GF-D8 (cell line): ENCODE results near the gene PAX1.

ENCODE experiments used
- DNase-seq: peaks from one replicate; lab custom pipeline; 2025; lab: John Stamatoyannopoulos, UW

The PAX1 gene

DNA sequence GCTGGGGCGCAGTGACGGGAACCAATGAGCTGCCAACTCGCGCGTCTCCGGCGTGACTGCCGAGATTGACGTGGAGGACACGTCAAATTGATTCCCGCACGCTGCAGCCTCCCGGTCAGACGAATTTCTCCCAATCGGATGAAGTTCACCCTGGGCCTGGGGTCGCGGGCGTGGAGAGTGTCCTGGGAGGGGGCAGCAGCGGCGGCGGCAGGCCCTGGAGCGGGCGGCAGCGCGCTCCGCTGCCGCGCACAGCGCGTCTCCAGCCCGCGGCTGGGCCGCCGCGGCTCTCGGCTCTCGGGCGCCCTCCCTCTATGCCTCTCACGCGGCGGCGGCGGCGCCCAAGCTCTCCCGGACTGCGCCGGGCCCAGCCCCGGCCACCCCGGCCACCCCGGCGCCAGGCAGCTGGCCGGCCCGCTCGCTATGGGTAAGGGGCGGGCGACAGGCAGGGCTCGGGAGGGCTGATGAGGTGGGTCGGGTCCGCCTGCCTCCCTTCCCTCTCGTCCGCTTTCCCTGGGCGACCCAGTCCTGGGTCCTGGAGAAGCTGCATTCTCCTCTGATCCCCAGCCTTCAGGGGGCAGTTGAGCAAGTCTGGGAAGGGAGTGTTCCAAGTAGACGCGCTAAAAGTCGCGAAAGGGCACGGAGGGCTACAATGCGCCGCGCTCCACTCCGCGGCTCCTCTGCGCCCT is at the start of gene PAX1:
Gene PAX1 (plus strand): TSS at position 90 of the 686 bp plus-strand sequence. CDS start 49 bp downstream, at position 139.
- DNase-seq, result no peak

DNA sequence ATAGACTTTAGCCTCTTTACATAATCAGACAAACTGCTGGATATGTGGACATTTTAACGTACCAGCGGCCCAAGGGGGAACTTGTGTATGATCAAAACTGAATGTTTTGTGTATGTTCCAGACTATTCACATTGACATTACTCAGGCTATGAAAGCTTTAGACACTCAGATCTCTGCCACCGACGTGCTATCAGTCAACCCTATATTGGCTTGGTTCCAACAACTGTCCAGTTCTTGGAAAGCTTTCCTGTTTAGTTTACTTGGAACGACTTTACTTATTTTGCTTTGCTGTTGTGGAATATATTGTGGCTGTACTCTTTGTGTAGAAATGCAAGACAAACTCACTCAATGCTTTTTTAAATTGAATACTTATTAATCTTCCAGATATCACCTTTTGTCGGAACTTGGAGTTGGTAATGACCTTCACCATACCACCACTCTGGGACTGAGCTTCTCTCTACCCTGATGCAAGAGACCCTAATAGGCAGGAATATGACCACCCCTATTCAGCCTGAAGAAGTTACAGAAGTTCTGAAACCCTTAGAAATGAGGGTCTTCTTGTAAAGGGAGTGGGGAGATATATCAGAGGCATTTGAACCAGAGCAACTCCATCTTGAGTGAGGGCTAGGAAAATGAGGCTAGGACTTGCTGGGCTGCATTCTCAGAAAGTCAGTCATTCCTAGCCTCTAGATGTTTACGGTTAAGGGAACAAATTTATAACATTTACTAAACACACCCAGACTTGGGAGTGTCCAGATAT is 49.0 kb upstream of the PAX1 start:
- no peak for DNase-seq

DNA sequence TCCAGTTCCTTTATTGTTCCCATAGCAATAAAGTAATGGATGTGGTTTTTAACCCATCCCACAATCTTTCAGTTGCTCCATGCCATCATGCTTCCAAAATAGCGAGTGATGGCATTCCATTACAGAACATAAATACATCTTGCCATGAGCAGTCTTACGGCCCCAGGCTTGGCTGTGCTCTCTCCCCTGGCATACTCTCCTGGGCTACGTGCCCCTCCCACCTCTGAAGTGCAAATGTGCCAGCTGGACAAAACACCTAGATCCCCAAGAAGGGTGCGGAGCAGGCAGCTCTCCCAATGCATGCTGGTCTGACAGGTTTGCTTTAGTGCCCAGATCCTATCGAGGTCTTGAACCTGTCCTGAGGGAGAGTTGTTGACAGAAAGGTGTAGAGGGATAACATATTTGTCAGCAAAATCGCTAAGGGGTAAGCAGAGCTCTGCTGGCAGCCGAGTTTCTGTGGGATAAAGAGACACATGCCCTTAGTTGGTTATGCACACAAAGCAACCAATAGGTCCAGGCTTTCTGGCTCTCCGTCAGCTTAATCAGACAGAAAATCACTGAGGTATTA is 43.9 kb upstream of the PAX1 start:
- no peak for DNase-seq

DNA sequence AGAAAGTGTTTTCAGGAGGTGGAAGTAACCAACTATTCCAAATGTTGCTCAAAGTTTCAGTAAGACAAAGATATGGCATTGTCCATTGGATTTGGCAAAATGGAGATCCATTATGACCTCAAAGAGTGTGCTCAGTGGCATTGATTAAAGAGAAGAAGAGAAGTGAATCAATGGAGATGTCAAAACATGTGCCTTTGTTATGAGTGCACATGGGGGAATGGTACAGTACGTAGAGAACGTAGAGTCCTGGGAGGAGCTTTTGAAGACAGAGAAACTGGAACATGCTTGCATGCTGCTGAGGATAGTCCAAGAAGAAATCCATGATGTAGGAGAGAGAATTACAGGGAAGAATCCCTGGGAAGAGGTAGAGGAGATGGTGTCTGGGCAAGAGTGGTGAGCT is 42.0 kb upstream of the PAX1 start:
- no peak for DNase-seq

DNA sequence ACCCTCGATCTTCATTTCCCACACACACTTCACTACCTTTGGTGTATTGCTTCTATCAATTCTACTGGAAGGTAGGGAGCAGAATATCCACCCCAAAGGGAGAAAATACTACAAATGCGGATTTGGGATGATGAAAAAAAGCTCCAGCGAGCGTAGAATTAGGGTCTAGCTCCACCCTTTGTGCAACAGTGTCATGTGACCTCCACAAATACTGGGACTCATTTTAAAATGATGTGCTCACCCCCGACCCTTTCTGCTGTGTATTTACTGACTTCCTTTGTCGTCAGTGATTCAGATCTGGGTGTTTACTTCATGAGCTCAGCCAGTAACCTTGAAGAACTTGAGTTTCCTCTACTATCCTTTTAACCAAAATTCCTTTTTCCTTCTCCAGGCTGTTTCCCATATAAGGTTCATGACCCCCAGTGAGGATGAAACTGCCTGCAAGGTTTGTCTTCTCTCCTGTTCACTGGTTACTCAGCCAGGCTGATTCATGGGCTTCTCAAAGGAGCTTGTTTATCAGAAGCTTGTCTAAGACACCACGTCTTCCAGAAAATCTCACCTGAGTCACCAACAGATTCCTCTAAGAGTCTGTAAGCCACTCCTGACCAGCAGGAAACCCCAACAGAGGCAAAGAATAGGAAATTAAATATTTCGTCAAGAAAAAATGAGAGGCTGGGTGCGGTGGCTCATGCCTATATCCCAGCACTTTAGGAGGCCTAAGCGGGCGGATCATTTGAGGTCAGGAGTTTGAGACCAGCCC is 39.6 kb upstream of the PAX1 start:
- no peak for DNase-seq

DNA sequence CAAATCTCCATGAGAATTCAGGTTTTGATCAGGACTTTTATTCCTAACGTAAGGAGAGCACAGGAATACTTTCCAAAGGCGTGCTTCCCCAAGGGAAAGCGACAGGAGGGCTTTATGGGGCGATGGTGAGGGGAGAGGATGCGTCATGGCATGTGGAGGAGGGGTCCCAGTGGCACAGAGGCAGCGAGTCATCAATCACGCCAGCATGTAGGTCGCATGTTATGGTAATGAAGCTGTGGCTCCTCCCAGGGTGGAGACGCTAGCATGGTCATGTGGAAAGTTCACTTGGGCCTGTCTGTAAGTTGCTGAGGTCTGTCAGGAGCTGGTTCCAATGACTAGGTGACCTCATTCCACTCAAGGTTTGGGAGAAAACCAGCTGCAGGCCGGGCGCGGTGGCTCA is 35.3 kb upstream of the PAX1 start:
- DNase-seq, result no peak

DNA sequence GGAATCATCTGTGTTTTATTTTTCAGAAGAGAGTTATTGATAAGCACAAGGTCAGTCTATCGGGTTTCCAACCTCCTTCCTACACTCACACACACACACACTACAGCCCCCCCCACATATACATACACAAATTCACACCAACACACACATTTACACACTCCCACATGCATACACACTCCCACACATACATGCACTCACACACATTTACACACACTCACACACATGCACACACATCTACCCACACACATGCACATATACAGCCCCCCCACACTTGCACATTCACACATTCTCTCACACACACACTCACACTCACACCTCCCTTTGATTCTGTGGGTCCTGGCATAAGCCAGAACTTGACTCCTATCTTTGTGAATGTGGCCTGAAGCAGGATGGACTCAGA is 34.5 kb upstream of the PAX1 start:
- no peak for DNase-seq

DNA sequence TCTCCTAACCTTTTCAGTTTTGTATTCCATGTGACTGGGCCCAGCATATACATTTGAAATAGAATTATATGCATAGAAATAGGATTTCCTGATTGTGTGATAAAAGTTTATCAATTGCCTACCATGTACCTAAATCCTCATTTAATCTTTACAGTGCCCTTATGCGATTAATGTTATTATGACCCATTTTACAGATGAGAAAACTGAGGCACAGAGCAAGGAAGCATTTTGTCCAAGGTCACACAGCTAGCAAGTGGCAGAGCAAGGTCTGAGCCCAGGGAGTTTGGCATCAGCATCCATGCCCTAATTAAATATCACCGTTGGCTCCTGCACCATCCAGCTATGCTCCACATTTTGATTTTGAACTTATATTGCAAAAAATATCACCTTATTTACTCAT is 28.2 kb upstream of the PAX1 start:
- no peak for DNase-seq

DNA sequence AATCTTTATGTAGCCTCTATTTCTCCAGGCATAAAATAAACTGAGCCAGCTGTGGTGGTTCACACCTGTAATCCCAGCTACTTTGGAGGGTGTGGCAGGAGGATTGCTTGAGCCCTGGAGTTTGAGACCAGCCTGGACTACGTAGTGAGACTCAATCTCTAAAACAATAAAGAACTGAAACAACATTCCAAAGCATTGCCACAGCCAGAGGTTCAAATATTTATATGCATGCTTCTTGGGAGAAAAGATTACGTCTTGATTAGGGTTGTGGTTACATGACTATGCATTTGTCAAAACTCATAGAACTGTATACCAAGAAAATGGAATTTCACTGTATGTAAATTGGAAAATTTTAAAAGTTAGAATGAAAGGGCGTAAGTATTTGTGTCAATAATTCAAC is 27.7 kb upstream of the PAX1 start:
- no peak for DNase-seq

DNA sequence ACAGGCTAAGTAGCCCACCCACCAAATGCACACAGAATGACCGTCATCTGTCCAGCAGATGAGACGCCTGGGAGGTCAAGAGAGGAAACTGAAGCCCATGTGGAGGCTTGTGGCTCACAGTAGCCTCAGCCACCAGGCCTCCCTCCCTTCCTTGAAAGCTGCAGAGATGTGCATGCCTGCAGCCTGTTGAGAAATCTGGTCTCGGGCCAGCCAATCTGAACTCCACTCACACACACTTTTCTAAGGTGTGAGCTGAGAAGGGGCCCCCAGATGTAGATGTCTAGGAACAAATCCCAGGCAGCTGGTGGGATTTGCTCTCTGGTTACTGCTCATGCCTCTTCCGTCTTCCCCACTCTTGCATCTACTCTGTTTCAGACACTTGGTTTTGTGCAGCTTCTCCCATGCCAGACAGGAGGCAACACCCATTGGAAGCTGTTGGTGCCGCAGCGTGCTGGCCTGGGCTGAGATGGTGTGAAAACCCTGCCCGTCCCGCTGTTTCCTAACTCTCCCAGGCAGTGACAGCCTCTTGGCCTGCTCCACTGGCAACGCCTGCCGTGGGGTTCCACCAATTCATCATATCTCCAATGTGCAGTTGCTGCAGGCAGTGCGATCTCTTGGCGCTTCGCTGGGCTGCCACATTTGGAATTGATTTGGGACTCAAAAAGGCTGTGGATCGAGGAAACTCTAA is 24.1 kb upstream of the PAX1 start:
- no peak for DNase-seq

DNA sequence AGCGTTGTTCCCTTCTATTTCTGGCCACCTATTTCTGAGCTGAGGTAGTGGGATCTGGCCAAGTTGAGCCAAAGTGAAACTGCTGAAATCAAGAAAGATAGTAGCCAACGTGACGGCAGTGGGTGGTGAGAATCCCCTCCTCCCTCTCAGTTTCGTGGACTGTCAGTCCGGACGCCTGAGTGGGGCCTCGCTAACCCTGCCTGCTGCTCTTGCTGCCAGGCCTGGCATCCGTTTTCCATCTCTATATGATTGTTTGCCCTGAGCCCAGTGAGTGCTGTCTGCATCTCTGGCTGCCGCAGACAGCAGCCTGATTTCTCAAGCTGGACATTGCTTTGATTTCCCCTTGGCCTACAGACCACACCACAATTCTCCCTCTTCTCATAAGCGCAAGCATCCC is 23.5 kb upstream of the PAX1 start:
- DNase-seq, result no peak

DNA sequence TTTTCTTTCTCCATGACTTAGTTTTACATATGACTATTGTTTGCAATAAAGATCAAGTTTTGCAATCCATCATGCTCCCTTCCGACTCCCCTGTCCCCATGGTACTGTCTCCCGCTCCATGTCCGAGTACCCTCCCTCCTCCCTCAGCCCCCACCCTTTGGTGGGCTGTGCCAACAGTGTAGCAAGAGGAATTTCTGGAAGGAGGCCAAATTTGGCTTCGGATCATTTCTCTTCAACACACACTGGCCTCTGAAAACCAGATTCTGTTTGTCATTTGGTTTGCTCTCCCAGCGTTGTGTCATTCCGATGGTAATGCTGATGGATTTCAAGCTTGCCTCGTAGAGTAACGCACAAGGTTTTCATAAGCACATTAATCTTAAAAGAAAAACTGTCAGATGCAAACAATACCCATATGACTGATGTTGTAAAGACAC is 22.9 kb upstream of the PAX1 start:
- no peak for DNase-seq

DNA sequence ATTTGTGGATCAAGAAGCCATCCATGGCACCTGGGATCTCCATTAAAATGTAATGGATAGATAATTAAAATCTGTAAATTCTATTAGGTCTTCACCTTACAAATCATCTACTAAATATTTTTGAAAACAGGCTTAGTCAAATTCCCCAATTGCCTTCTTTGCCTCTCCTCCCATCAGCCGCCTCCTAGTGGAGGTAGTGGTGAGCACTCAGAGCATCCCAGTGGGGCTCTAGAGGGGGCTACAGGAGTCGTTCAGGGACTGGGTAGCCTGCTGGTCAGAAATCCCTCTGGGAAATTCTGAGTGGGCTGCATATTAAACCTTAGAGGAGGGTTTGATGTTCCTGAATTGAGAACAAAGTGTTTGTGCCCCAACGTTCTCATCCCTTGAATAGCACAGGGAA is 20.8 kb upstream of the PAX1 start:
- no peak for DNase-seq

DNA sequence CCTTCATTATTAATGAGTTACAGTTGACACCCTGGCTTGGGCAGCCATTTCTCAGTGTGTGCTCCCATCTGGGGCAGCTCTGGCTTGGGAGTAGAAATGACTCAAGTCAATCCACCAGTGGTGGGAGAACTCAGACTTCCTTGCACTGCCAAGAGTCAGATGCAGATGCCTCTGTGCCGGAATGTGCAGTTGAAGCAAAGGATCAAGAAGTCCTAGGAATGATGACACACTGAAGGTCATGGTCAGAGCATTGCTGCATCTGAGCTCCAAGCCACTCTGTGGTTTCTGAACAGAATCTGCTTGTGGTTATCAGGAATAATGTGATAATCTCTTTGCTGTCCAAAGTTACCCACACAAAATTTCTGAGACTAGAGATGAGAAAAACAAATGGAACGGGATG is 19.5 kb upstream of the PAX1 start:
- no peak for DNase-seq

DNA sequence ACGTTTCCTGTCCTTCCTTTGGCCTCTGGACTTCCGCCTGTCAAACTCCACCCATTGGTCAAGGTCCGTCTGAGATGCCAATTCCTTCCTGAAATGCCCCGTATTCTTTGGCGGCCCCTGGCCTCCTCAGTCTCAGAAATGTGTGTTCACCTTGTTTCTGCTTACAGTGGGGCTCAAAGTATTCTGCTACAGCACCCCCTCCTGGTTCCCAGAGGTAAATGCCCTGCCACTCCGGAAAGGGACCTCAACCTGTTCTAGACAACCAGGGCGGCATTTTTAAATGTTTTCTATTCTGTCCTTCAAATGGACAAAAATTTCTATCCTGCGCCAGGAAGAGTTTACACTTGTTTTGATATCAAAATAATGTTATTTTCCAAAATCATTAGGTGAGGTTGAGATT is 12.1 kb upstream of the PAX1 start:
- DNase-seq, result no peak

DNA sequence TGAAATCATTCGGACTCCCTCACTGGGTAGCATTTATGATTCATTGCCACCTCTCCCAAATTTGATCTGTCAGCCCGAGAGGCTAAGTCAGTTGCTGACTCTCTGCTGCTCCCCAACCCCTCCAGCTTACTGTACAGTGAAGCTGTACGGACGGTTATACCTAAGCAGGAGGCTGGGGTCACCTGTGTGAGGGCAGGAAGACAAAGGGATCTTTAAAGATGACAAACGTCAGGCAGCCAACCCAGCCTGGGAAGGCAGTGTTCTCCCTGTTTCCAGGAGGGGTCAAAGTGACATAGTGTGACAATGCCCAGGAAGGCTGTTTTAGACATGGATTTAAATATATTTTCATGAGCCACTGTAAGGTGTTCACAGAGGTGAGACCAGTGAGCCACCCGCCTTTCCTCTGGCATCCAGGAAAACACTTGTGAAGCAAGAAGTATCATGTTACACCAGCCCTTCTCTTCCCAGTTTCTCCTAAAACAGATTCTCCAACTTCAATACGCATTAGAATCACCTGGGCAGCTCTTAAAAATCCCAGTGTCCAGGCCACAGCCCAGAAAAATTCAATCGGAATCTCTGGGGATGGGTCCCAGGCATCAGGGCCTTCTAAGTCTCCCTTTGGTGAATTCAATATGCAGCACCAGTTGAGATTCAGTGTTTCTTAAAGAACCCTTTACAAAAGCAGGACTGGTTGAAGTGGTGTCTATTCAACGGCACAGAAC is 6.8 kb upstream of the PAX1 start:
- no peak for DNase-seq

DNA sequence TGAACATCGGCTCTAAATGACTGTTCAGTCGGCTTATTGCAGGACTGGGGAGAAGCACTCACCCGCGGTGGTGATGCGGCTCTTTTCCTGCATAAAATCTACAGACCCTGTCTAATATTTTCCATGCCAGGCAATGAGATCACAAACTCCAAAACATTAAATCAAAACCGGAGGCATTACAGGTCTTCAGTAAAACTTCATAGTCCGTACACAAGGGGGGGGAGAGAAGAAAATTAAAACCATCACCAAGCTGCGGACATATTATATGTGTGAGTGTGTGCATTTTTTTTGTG is 6.3 kb upstream of the PAX1 start:
- DNase-seq, result no peak

DNA sequence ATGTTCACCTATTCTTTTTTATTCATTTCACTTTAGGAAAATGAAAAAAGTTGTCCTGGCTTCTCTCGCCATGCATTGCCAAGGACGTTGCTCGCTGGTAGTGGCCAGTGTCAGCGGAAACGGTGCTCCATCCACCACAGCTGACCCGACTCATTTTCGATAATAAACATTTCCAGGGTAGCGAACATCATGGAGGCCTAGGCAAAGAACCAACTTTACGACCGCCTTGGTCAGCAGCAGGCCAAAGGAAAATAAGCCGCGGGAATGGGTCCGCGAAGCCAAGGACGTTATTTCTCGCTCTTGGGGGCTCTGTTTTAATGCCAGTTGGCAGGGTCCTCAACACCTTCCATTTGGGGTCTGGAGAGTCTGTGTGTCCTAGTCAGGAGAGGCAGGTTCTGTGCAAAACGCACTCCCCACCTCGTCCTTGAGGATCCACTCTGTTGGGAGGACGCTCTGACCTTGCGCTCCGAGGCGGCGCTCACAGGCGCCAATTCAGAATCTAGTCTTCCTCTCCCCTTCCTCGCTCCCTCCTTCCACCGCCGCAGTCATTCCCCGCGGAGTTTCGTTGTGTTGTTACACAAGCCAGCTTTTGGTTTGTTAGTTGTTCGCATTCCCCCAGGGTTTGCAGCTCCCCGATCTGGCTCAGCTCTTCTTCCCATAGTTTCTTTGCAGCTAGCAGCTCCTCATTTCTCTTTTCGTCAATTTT is 4.1 kb upstream of the PAX1 start:
- no peak for DNase-seq

DNA sequence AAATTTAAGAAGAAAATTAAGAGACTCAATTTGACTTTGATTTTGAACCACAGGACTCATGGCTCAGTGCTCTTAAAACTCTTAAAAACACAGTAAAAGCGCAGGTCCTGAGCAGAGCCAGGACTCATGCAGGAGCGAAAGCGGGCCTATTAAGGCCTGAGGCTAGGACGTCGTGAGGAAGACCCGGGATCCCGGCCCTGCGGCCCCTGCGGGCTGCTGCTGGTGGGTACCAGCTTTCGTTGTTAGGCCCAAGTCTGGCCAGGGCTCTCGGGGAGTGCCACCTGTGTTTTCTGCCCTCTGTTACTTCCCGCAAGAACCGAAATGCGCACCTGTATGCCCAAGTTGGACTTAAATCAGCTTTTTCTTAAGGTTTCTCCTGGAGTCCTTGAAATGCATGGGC is 3.4 kb upstream of the PAX1 start:
- no peak for DNase-seq

DNA sequence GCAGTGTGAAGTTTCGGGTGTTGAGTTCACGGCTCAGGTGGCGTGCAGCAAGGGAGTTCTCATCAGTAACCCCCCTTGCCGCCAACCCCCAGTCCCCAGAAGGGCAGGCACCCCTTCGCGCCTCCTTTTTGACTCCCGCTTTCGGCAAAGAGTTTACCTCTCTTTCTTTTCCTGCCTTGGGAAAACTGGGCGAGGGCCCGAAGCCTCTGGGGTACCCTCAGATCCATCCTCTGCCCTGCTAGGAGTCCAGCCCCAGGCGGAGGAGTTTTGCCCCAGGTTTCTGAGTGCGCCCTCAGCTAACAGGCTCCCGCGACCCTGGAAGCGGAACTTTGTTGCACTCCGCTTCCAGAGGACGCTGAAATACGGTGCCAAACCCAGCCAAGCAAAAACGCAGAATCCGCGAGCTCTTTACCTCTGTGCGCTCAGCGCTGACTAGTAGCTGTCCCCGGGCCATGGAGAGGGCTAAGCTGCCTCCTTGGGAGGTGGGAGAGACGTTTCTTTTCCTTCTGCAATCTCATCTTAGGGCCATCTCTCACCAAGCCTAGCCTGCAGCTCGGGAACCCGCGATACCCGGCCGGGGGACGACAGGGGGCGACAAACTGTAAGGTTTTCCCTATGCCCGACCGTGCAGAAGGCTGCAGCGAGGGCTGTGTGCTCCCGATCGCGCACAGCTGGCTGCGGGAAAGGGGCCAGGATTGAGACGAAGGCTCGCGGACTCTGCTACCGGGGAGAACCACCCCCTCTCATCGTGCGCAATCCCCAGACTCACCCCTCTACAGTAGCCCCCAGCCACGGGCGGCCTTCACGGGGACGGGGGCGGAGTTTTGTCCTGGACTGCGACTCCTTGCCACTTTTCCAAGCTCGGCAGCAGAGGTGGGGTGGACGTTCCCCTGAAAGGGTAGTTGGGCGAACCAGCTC is 2.7 kb upstream of the PAX1 start:
- no peak for DNase-seq
